Measurements from ENCODE around the gene DHX35.

DNA sequence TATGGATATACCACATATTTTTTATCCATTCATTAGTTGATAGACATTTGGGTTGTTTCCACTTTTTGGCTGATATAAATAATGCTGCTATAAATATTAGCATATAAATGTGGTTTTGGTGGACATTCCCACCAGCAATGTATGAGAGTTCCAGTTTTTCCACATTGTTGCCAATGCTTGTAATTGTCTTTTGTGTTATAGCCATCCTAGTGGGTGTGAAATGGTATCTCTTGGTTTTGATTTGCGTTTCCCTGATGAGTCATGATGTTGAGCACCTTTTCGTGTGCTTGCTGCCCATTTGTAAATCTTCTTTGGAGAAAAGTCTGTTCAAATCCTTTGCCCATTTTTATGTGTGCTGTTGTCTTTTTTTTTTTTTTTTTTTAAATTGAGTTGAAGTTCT, 54.4 kb downstream of the DHX35 start:
- TF ChIP-seq, protein P1, sequence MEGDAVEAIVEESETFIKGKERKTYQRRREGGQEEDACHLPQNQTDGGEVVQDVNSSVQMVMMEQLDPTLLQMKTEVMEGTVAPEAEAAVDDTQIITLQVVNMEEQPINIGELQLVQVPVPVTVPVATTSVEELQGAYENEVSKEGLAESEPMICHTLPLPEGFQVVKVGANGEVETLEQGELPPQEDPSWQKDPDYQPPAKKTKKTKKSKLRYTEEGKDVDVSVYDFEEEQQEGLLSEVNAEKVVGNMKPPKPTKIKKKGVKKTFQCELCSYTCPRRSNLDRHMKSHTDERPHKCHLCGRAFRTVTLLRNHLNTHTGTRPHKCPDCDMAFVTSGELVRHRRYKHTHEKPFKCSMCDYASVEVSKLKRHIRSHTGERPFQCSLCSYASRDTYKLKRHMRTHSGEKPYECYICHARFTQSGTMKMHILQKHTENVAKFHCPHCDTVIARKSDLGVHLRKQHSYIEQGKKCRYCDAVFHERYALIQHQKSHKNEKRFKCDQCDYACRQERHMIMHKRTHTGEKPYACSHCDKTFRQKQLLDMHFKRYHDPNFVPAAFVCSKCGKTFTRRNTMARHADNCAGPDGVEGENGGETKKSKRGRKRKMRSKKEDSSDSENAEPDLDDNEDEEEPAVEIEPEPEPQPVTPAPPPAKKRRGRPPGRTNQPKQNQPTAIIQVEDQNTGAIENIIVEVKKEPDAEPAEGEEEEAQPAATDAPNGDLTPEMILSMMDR (conservative IDR thresholded peaks at IDR 0.05; ENCODE audit: low read depth, low read length) = no peak
- TF ChIP-seq POLR2A (IDR thresholded peaks at IDR 0.05; ENCODE audit: low read depth, low read length) = no peak
- no peak for TF ChIP-seq RFX5 (IDR thresholded peaks at IDR 0.05; ENCODE audit: low read depth, low read length)
- TF ChIP-seq CEBPB (IDR thresholded peaks at IDR 0.05; ENCODE audit: low read depth, low read length) = no peak
- TF ChIP-seq, protein P2, sequence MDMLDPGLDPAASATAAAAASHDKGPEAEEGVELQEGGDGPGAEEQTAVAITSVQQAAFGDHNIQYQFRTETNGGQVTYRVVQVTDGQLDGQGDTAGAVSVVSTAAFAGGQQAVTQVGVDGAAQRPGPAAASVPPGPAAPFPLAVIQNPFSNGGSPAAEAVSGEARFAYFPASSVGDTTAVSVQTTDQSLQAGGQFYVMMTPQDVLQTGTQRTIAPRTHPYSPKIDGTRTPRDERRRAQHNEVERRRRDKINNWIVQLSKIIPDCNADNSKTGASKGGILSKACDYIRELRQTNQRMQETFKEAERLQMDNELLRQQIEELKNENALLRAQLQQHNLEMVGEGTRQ (IDR thresholded peaks at IDR 0.05; ENCODE audit: low read depth, low read length) = no peak
- no peak for TF ChIP-seq RAD21 (IDR thresholded peaks at IDR 0.05; ENCODE audit: low read length)
- no peak for TF ChIP-seq MXI1 (IDR thresholded peaks at IDR 0.05; ENCODE audit: borderline replicate concordance, low read depth, low read length)
- no peak for TF ChIP-seq FOS (IDR thresholded peaks at IDR 0.05; ENCODE audit: low read depth, low read length)
- TF ChIP-seq BHLHE40 (IDR thresholded peaks at IDR 0.05; ENCODE audit: low read depth, low read length) = no peak
- no peak for TF ChIP-seq CHD1 (IDR thresholded peaks at IDR 0.05; ENCODE audit: low read depth, low read length)
- TF ChIP-seq, protein P3, sequence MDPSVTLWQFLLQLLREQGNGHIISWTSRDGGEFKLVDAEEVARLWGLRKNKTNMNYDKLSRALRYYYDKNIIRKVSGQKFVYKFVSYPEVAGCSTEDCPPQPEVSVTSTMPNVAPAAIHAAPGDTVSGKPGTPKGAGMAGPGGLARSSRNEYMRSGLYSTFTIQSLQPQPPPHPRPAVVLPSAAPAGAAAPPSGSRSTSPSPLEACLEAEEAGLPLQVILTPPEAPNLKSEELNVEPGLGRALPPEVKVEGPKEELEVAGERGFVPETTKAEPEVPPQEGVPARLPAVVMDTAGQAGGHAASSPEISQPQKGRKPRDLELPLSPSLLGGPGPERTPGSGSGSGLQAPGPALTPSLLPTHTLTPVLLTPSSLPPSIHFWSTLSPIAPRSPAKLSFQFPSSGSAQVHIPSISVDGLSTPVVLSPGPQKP (IDR thresholded peaks at IDR 0.05; ENCODE audit: borderline replicate concordance, low read depth, low read length) = no peak
- TF ChIP-seq SMC3 (IDR thresholded peaks at IDR 0.05; ENCODE audit: low read depth, low read length) = no peak
- TF ChIP-seq MAFK (IDR thresholded peaks at IDR 0.05; ENCODE audit: low read depth, low read length) = no peak
- no peak for TF ChIP-seq NFE2L2 (IDR thresholded peaks at IDR 0.05; ENCODE audit: low read depth, low read length)

All from IMR-90 (cell line).